ENCODE measurements around the gene TRIM40.

- TF ChIP-seq POLR2A (IDR thresholded peaks at IDR 0.05; ENCODE audit: low read depth, low read length) (no peak), POLR2AphosphoS5 (IDR thresholded peaks at IDR 0.05; ENCODE audit: low read depth, low read length) (no peak), TAF1 (IDR thresholded peaks at IDR 0.05; ENCODE audit: low read depth, low read length) (no peak)
Observed at GRCh38 chr6:30175765-30176164, 39.8 kb downstream of the TRIM40 start.

Measured in GM12891 (cell line).